Ishikawa (cell line): Measurements from ENCODE around the gene CHRNA1.

ENCODE experiments used
- CEBPB ChIP-seq: IDR thresholded peaks from 2 replicates; pipeline ENCODE4 v1.6.1; 2012
- EGR1 ChIP-seq: IDR thresholded peaks from 2 replicates; pipeline ENCODE4 v1.6.1; 2012
- EP300 ChIP-seq: IDR thresholded peaks from 2 replicates; pipeline ENCODE4 v1.6.1; 2012; ENCODE audit warnings: borderline replicate concordance
- RAD21 ChIP-seq: IDR thresholded peaks from 2 replicates; pipeline ENCODE4 v1.6.1; 2012; ENCODE audit warnings: low read depth
- REST ChIP-seq: IDR thresholded peaks from 2 replicates; pipeline ENCODE4 v1.6.1; 2012; ENCODE audit warnings: low read depth, mild to moderate bottlenecking

- no peak for TF ChIP-seq REST
- no peak for TF ChIP-seq CEBPB
- no peak for TF ChIP-seq RAD21
- TF ChIP-seq EP300, result no peak
- no peak for TF ChIP-seq EGR1
Measured at GRCh38 chr2:174717916-174718315, 46.4 kb downstream of the CHRNA1 start.
